Progenitor cell of endocrine pancreas (in vitro differentiated cells): ENCODE measurements around the gene SUDS3. TPM values are rescaled to one million over a fixed set of nuclear protein-coding genes. Genes with fewer than 3 reads are reported as not detected.

Source experiments
- DNase-seq: peaks from one replicate; pipeline ENCODE4 v3.0.0; 2021; ENCODE audit warnings: low spot score; ENCODE audit not compliant: unreplicated experiment
- H3K27ac Mint-ChIP-seq: 2 replicates; pipeline ENCODE4 v1.8.0; 2021; ENCODE audit warnings: mild to moderate bottlenecking, moderate library complexity, mixed read lengths
- H3K27me3 Mint-ChIP-seq: 2 replicates; pipeline ENCODE4 v1.8.0; 2021; ENCODE audit warnings: mixed read lengths
- H3K36me3 Mint-ChIP-seq: 2 replicates; pipeline ENCODE4 v1.8.0; 2022; ENCODE audit warnings: mixed read lengths; ENCODE audit not compliant: insufficient read depth
- H3K4me1 Mint-ChIP-seq: 2 replicates; pipeline ENCODE4 v1.8.0; 2021; ENCODE audit warnings: low read depth, mixed read lengths
- H3K4me3 Mint-ChIP-seq: 2 replicates; pipeline ENCODE4 v1.8.0; 2021; ENCODE audit warnings: low read depth, mild to moderate bottlenecking, moderate library complexity, mixed read lengths
- H3K9me3 Mint-ChIP-seq: 2 replicates; pipeline ENCODE4 v1.8.0; 2021; ENCODE audit warnings: low read depth, mixed read lengths
- CTCF ChIP-seq: fragments of 200-600 bp; sonication (generic); IDR thresholded peaks from one replicate; pipeline ENCODE4 v1.5.0; 2021; ENCODE audit warnings: antibody characterized with exemption, mild to moderate bottlenecking; ENCODE audit not compliant: unreplicated experiment
- long read RNA-seq: library from polyadenylated mRNA; unstranded; transcript quantifications from one replicate; pipeline ENCODE4 v2.0.0, GENCODE V29; 2020
- total RNA-seq: library from RNA; stranded (reverse); gene quantifications from 2 replicates; pipeline ENCODE4 v1.2.1, GENCODE V29; 2021

Gene SUDS3, protein sequence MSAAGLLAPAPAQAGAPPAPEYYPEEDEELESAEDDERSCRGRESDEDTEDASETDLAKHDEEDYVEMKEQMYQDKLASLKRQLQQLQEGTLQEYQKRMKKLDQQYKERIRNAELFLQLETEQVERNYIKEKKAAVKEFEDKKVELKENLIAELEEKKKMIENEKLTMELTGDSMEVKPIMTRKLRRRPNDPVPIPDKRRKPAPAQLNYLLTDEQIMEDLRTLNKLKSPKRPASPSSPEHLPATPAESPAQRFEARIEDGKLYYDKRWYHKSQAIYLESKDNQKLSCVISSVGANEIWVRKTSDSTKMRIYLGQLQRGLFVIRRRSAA
- total RNA-seq, result 57.8 and 62.2 TPM in 2 replicates
- long read RNA-seq, full-length matches to known transcripts, result 2 of 26 reads
- long read RNA-seq, partial matches to known transcripts, result 7 of 26 reads
- long read RNA-seq, other reads (novel, unspliced or antisense), result 17 of 26 reads

DNA sequence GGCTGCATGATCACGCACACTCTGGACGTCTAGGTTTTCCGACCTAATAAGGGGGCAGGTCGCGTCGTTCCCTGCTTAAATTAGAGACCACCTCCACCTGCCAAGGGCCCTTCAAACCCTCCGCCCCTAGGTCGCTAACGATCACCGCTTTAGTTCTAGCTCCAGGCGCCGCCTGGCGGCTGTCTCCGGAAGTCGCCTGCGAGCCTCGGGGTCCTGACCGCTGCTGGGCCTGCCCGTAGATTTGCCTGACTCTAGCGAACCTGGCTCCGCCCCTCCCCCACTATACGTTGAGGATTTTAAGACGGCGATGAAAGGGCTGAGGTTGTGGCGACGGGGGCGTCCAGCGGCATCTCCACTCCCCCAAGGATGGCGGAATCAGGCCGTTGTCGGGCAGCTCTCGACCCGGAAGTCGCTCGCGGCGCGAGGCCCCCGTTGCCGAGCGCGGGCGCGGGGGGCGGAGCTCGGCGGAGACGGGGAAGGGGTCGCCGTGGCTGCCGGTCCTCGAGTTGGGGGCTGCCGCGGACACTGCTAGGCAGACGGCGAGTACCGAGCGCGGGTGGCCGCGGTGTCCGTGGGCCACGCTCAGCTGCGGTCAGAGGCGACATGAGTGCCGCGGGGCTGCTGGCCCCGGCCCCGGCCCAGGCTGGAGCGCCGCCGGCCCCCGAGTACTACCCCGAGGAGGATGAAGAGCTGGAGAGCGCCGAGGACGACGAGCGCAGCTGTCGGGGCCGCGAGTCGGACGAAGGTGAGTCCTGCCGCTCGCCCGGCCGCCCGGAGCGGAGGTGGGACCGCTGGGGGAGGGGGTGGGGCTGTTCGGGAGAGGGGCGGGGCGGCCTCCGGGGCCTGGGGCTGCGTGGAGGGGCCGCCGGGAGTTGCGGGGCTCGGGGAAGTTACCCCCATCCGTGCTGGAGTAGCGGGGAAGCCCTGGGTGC is at the start of gene SUDS3:
SUDS3 (plus strand) TSS at position 467 of the 932 bp plus-strand sequence; CDS start at position 604, 137 bp downstream.
- H3K36me3 Mint-ChIP-seq, result peaks cover 5% of the 10 kb centered on the region
- TF ChIP-seq CTCF, result peak; percentile 94
- peak; percentile 95 for DNase-seq
- H3K27ac Mint-ChIP-seq, result peak within 1 kb of the TSS; percentile 100
- no peaks in the 10 kb centered on the region for H3K27me3 Mint-ChIP-seq
- H3K9me3 Mint-ChIP-seq, result no peaks in the 10 kb centered on the region
- H3K4me1 Mint-ChIP-seq, result peaks cover 30% of the 10 kb centered on the region
- H3K4me3 Mint-ChIP-seq, result peak within 1 kb of the TSS; percentile 95

GRCh38 chr12:118326991-118327390 is 49.4 kb upstream of the SUDS3 start:
- H3K27ac Mint-ChIP-seq, result no peak overlapping the region
- H3K36me3 Mint-ChIP-seq, result peaks cover 2% of the 10 kb centered on the region
- H3K27me3 Mint-ChIP-seq, result no peaks in the 10 kb centered on the region
- no peaks in the 10 kb centered on the region for H3K4me1 Mint-ChIP-seq
- no peak overlapping the region for H3K4me3 Mint-ChIP-seq
- no peak for TF ChIP-seq CTCF
- no peaks in the 10 kb centered on the region for H3K9me3 Mint-ChIP-seq
- no peak for DNase-seq

GRCh38 chr12:118327391-118327790 is 49.0 kb upstream of the SUDS3 start:
- H3K4me3 Mint-ChIP-seq, result no peak overlapping the region
- DNase-seq, result no peak
- no peaks in the 10 kb centered on the region for H3K27me3 Mint-ChIP-seq
- H3K9me3 Mint-ChIP-seq, result no peaks in the 10 kb centered on the region
- no peak overlapping the region for H3K27ac Mint-ChIP-seq
- no peaks in the 10 kb centered on the region for H3K4me1 Mint-ChIP-seq
- H3K36me3 Mint-ChIP-seq, result peaks cover 2% of the 10 kb centered on the region
- no peak for TF ChIP-seq CTCF

- no peaks in the 10 kb centered on the region for H3K4me1 Mint-ChIP-seq
- H3K27me3 Mint-ChIP-seq, result no peaks in the 10 kb centered on the region
- TF ChIP-seq CTCF, result no peak
- peaks cover 2% of the 10 kb centered on the region for H3K36me3 Mint-ChIP-seq
- H3K9me3 Mint-ChIP-seq, result peaks cover 3% of the 10 kb centered on the region
- no peak for DNase-seq
- H3K4me3 Mint-ChIP-seq, result no peak overlapping the region
- no peak overlapping the region for H3K27ac Mint-ChIP-seq
Observed at GRCh38 chr12:118328486-118329330, 47.6 kb upstream of the SUDS3 start.
